CD4-positive, alpha-beta T cell treated with Interleukin-10 for 1 hour (primary cell): ENCODE data around the gene RFXAP.

Source experiments
- DNase-seq: peaks from one replicate; pipeline ENCODE4 v3.0.0-alpha.2; 2020

The RFXAP gene

DNA sequence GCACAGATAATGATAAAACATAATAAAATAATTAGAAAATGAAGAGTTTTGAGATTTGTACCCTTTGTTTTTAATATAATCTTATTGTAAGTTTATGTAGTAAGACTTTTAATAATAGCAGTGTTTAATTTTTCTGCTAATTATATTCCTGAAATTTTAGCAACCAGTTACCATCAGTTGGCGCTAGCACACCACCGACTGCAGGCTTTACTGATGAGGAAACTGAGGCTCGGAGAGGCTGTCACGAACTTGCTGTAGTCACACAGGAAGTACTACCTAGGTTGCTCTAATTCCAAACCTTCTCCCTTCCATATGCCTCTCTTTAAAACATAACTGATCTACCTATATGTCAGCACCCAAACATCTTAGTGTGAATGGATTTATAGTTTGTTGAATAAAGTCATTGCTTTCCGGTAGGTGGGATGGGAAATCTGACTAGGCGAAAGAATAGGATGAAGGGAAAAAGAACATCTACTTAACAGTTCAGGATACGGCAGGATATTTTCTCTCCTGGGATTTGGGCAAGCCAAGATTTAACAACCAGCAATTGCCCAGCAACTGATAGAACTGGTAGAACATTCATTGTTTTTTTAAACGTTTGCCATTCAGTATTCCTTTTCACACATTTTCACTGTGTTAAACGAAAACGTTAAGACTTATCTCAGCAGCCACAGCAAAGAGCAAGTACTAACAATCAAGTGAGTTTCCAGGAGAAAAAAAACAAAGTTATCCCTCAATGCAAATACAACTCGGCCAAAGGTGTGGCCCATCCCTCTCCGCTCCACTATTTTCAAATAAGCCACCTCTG is 822 bp upstream of the RFXAP start:
- no peak for DNase-seq

DNA sequence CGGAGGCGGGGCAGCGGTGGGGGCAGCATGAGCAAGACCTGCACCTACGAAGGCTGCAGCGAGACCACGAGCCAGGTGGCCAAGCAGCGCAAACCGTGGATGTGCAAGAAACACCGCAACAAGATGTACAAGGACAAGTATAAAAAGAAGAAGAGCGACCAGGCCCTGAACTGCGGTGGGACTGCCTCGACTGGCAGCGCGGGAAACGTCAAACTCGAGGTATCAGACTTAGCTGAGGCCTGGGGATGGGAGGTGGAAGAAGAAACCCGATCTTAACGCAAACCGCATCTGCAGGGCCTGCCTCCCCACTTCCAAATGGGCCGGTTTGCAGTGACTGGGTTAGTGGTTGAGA is 693 bp downstream of the RFXAP start:
- DNase-seq = peak; percentile 32

DNA sequence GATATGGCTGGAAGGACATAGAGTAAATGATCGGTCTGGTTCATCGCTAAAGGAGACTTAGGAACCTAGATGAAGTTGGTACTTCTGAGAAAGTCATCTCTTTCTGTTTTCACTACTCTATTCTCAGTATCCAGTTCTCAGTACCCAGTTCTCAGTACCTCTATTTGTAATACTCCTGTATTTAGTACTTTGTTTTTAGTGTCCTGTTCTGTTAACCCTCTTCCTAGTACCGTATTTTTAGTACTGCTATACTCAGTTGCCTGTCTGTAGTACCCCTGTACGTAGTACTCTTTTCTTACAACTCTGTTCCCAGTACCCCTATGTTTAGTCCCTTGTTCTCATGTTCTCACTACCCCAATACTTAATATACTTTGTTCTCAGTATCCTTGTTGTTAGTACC is 1.2 kb downstream of the RFXAP start:
- no peak for DNase-seq

DNA sequence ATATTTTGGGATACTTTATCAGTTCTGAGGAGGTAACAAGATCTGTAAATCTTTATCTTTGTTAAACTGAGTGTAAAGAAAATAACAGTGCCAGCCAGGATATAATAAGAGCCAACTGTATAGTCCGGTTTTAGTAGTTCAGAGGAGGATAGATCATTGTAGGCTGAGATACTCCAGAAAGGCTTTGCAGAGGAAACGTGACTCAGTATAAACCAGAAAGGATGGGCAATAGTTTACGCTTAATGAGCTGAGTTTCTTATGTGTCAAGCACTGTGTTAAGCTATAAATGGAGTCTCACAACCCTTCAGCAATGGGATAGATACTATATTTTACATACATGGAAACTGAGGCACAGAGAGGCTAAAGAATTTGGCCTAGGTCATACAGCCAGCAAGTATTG is 3.8 kb downstream of the RFXAP start:
- no peak for DNase-seq

DNA sequence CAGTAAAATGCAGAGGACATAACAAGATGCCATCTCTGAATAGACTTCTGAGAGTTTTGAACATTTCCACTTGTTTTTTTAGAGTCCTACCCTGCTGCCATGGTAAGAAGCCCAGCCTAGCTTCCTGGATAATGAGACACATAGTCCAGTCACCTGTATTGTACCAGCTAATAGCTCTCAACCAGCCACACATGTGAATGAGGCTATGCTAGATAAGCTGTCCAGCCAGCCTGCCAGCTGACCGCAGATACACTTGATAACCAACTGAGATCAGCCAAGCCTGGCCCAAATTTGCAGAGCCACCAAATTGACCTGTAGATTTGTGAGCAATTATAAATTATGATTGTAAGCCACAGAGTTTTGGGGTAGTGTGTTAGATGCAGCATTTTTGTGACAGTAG is 10.7 kb downstream of the RFXAP start:
- no peak for DNase-seq

DNA sequence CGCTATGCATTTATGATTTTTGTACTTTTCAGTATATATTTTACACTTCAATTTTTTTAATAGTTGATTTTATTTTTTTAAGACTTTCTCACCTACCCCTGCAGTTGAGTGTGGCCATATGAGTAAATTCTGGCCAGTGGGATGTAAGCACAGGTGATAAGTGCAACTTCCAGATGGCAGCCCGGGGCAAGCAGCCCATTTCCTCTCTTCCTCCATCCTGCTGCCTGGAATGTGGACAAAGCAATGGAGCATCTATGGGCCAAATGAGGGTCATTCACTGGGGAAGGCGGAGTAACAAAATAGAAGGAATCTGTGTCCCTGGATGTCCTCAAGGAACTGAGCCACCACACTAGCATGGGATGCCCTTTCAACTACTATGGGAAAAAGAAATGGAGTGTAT is 12.3 kb downstream of the RFXAP start:
- DNase-seq = no peak

DNA sequence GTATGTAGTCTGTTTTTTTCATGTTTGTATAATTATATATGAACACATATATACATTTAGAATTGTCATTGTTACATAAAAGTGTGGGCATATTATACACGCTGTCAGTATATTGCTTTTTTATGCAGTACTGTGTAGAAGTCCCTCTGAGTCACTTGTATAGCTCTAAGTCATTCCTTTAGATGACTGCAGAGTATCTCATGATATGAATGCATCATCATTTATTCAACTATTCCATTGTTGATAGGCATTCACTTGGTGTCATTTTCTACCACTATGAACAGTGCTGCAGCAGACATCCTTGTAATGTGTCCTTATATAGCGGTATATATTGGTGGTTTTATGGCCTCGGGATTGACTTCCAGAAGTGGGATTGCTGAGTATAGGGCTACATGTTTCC is 15.3 kb downstream of the RFXAP start:
- DNase-seq = no peak

DNA sequence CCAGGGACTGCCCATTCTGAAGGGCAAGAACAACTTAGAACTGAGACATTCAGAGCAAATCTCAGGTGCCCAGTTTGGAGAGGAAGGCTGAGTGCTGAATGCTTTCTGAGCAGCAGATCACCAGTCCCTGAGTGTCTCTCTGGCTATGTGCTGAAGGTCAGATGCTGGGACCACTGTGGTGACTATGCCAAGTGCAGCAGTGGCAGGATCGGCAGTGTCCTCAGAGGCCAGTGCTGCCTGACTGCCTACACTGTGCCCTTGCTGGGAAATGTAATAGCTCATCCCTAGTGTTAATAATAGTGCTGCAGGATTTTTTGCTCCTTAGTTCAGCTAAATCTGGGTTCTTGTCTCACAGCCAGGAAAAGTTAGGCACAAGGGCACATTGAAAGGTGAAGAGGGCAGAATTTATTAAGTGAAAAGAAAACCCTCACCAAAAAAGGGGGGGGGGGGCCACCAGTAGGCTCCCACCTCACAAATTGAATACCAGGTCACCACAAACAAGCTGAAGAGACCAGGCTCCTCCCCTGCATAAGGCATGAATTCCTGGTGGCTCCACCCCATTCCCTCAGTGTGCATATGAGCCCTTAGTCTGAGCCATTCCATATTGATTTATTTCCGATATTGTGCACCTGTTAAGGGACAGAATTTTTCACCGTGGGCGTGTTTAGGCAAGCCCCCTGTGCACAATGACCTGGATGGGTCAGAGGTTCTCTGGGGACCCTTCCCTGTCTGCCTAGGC is 18.5 kb downstream of the RFXAP start:
- DNase-seq = no peak

DNA sequence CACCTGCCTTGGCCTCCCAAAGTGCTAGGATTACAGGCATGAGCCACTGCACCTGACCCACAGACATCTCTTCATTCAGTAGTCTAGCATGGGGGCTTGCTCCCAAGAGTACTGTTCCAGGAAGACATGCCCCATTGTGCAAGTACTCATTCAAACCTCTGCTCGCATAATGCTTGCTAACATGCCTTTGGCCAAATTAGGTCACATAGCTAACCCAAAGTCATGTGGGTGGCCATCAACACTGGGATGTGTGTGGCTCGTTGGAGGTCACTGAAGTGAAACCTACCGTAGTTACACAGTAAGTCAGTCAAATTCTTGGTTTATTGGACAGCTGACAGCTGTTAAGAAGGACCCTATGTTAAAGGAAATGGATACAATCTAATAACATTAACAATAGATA is 20.3 kb downstream of the RFXAP start:
- no peak for DNase-seq

DNA sequence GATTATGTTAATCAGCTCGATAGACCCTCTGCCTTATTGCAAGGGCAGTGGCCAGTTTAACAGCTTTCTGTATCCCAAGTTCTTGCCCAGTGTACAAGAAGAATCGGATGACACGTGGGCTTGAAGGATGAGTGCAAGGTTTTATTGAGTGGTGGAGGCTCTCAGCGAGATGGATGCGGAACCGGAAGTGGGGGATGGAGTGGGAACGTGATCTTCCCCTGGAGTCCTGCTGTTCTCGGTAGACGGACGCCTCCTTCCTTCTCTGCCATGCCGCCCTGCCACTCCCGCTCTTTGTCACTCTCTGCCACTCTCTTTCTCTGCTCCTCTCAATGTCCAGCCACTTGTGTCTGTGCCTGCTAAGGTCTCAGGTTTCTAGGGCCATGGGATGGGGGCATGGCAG is 21.0 kb downstream of the RFXAP start:
- DNase-seq = no peak

DNA sequence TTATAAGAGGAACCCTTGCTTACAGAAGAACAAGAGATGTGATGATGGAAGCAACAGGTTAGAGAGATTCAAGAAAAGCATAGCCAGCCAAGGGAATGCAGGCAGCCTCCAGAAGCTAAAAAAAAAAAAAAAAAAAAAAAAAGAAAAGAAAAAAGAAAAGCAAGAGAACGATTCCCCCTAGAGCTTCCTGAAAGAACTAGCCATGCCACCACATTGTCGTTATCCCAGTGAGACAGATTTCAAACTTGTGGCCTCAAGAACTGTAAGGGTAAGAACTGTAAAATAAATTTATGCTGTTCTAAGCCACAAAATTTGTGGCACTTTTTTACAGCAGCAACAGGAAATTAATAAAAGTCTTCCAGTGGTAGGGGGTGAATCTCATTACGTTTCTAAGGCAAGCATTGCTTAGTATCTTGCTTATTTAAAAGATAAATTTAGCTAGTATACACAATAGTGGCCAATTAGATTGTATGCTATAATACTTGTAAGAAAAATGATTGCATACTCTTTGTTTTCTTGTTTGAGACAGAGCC is 21.8 kb downstream of the RFXAP start:
- no peak for DNase-seq

DNA sequence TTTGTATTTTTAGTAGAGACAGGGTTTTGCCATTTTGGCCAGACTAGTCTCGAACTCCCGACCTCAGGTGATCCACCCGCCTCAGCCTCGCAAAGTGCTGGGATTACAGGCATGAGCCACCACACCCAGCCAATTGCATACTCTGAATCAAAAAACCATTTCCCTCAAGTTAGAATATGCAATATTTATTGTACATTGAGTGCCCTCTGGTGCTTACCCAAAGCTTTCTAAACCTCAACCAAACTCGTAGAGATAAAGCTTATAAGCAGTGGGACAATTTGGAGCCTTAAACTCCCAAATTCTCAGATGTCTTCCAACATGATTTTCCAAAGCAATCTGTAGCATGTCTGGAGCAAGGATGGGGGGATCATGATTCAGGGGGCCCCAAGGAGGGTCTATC is 22.4 kb downstream of the RFXAP start:
- no peak for DNase-seq

DNA sequence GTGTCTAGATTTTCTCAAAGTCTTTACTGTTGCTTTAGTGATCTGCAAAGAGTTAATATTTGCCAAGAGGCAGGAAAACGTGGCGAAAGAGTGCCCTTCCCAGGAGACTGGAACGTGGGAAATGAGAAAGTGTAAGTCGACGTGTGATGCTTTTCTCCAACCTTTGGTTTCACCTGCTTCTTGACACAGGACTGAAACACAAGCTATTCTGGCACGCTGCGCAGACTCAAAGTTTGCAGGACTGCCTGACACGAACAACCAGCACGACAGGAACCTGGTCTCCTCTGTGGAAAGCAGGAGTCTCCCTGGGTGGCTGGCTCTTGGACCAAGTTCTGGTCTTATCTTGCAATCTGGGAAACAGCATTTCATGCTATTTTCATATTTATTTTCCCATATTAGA is 28.6 kb downstream of the RFXAP start:
- DNase-seq = no peak

DNA sequence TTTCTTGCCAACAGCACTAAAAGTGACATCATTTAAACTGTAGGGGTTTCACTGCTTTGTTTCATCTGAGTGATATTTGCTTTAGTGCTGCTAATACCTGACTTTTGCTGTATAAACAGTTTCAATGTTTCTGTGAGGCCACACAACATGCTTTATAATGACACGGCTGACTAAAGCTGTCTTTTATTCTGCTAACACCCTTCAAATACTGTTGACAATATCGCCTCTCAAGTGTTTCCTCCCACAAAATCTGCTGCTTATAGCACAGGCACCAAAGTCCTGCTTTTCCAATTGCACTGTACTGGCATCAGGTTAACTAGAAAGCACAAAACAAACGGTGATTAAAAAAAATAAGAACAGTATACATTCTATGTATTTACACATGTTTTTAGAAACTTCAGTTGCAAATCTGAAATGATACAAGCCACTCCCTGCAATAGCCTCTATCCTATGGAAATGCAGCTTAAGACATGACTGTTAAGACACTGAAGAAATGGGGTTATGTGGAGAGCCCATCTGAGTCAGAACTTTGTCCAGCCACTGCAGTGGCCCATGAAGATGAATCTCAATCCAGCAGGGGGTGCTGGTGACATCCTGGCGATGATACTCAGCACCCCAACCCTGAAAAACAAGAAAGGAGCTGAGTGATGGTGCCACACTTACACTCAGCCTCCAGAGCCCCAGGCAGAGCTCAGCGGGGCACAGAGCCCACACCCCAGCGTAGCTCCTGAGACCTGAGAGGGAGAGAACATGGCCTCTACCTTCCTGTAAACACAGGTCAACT is 29.4 kb downstream of the RFXAP start:
- DNase-seq = no peak

DNA sequence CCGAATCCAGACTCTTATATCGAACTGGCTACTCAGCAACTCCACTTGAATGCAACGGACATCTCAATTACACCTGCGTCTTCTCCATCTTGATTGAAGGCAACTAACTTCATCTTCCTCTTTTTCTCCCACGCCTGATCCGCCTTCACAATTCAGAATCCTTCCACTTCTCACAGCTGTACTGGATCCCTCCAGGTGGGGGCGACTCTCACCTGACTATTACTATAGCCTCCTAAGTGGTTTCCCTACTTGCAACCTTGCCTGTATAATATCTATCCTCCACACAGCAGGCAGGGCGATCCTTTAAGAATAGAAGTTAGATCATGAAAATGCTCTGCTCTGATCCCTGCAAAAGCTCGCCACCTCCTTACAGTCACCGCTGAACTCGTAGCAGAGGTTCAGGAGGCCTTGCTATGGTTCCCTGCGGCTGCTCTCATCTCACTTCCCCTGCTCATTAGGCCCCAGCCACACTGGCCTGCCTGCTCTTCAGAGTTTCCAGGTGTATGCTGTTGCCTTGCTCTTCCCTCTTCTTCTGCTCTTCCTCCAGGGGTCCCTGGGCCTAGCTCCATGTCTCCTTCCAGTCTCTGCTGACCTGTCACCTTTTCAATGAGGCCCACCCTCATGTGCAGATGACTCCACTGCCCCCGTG is 31.9 kb downstream of the RFXAP start:
- no peak for DNase-seq

DNA sequence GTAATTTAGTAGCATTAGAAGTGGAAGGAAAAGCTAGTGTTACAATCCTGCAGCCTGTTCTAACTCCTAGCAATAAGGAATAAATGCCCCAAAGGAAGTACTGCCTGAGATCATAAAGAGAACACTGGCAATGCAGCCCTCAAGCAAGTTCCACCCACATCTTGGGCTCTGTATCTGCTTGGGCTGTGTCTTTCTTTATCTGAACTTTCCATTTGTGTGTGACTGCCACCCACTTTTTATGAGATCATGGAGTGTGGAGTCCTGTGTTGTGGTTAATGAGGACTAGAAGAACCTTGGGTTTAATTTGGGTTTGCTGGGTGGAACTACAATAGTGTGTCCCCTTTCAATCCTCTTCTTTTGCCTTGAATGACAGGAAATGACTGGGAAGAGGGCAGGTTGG is 38.2 kb downstream of the RFXAP start:
- DNase-seq = no peak

DNA sequence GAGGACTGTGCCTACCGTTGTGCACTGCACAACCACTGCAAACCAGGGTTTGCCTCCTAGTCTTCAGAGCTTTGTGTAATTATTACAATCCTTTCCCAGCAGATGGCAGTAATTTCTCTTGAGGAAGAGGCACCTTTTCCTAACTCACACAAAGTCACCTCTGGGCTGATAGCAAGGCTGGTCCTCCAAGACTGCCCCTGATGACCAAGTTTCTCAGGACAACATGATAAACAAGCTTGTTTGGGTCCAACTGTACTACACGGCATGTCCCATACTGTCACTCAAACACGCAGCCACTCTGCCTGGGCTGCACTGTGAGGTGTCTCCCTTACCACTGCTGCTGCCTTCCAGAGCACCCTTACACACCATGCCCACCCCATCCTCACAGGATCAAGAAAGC is 39.3 kb downstream of the RFXAP start:
- peak; percentile 8 for DNase-seq

DNA sequence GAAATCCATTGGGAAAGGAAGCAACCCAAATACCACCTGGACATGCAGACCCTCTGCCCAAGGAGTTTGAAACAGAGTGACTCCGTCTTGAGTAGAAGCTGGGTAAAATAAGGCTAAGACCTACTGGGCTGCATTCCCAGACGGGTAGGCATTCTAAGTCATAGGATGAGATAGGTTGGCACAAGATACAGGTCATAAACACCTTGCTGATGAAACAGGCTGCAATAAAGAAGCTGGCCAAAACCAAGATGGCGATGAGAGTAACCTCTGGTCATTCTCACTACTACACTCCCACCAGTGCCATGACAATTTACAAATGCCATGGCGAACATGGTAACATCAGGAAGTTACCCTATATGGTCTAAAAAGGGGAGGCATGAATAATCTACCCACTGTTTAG is 40.2 kb downstream of the RFXAP start:
- DNase-seq = no peak

DNA sequence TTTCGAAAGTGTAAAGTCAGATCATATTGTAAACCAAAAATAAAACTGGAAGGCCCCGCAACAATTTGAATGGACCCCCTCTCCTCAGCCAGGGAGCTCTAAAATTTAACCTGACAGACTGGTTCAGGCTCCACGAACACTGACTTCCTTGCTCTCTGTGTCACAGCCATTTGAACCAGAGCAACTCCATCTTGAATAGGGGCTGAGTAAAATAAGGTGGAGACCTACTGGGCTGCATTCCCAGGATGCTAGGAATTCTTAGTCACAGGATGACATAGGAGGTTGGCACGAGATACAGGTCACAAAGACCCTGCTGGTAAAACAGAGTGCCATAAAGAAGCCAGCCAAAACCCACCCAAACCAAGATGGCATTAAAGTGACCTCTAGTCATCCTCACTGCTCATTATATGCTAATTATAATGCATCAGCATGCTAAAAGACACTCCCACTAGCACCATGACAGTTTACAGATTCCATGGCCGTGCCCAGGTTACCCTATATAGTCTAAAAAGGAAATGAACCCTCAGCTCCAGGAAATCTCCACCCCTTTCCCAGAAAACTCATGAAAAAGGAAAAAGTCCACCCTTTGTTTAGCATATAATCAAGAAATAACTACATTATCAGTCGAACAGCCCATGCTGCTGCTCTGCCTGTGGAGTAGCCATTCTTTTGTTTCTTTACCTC is 43.1 kb downstream of the RFXAP start:
- no peak for DNase-seq

DNA sequence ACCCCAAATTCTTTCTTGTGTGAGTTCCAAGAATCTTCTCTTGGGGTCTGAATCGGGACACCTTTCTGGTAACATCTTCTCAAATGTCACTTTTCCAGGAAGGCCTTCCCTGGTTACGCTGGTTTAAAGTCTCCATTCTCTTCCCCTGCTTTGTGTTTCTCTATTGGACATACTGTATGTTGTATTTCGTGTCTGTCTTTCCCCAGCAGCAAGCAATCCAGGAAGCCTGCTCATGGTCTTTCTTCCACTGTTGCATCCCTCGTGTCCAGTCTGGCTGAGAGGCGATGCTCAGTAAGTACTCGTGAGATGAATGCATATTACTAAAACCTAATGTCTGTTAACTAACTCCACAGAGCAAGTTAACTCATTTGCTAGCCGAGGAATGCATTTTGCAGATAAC is 43.7 kb downstream of the RFXAP start:
- no peak for DNase-seq

DNA sequence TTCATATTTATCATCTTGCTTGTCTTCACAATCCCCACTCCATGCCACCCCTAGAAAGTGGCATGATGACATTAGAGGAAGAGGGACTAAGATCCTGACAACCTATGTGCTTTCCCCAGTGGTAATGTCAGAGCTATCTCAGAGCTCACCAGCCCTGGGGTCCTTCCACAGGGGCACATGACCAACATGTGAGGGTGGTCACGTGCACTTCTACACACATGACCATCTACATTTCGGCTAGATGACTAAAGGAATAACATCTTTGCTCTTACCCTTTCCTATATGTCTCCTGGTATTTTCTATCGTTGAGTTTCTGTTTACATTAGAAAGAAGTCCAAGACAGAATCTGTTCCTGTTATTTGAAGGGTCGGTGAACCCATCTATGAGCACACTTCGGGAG is 46.2 kb downstream of the RFXAP start:
- DNase-seq = no peak

DNA sequence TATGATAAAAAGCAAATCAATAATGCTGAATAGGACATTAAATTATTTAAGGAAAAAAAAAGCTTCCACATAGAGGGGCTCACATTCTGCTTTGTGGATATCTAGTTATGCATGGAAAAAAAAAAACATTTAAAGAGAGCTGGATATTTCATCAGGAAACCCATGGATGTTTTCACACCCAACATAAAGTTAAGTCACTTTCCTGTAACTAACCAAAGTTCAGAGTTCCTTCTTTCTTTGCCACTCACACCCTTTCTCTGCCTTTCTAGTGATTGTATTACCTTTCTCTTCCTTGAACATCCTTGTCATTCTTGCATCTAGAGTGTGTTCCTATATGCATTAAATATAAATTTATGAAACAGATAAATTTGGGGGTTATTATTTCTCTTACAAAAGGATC is 47.2 kb downstream of the RFXAP start:
- DNase-seq = no peak
